RPMI8226 (cell line): Measurements from ENCODE around the gene SNX13.

ENCODE experiments used
- DNase-seq: peaks from one replicate; pipeline ENCODE4 v3.0.0-alpha.2; 2015

Gene SNX13

GRCh38 chr7:17774248-17774647, 166.0 kb downstream of the SNX13 start:
- no peak for DNase-seq

DNA sequence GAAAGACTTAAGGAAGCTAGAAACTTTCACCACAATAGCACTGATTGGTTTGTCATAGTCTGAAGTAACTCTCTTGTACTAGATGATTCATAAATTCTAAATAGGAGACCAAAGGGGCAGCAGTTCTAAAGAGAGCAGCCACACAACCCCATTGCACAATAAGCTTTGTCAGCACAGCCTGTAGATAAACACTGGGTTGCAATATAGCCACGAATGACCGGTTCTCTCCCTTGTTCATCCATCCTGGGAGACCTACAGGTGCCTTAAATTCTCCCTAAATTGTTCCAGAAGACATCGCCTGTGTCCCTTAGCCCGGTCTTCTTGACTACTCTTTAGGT, 167.0 kb downstream of the SNX13 start:
- no peak for DNase-seq

- DNase-seq = peak; percentile 8
Measured at GRCh38 chr7:17772581-17773288, 167.6 kb downstream of the SNX13 start.

- DNase-seq = no peak
Measured at GRCh38 chr7:17771901-17772408, 168.3 kb downstream of the SNX13 start.

GRCh38 chr7:17770710-17771375, 169.5 kb downstream of the SNX13 start:
- no peak for DNase-seq

DNA sequence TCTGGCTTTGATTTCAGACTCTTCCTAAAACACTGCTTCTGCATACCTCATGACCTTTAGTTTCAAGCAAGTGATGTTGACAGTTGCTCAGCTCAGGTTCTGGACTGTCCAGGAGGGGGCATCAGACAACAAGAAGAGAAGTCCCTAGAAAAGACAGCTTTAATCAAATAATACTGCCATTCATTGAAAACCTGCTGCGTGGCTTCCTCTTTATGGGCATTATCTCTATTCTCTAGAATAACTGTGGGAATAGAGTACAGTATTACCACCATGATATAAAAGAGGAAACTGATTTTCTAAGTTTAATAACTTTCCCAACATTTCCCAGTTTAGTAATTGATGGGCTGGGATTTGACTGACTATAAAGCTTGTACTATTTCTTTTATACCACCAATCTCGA, 170.4 kb downstream of the SNX13 start:
- peak; percentile 72 for DNase-seq

DNA sequence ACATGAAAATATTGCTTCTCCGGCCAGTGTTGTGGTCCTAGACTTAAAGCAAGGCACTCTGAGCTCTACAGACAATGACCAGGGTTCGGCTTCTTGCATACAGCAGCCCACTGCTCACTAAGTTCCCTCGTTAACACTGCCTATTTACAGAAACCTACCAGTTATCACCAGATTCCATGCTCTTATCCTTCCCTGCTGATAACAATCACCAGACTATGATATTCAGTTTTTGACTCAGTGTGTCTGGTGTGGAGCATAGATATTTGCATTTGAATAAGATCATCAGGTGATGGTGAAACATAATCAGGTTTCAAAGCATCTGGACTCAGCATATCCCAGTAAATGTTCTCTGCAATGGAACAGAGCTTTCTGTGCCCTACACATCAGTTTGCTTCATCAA, 182.3 kb downstream of the SNX13 start:
- no peak for DNase-seq

DNA sequence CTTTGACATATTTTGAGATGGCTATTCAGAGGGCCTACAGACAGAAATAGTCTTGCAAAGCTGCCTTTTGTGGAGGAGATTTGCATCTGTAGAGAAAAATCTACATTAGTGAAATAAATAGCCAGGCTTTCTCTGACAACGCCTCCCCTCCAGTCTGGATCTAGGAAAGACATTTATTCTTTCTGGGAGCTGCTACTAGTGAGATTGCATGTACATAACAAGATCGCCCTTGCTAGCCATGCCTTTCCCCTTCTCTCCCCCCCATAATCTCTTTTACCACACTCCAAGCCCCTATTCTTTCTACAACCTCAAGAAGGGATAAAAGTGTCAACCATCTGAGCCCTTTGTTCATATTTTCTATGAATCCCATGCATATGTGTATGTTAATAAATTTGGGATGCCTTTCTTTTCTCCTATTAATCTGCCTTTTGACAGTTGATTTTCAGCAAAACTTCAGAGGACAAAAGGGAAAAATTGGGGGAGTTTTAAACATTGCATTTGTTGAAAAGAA, 194.2 kb downstream of the SNX13 start:
- DNase-seq = no peak

GRCh38 chr7:17745610-17746009, 194.7 kb downstream of the SNX13 start:
- no peak for DNase-seq

DNA sequence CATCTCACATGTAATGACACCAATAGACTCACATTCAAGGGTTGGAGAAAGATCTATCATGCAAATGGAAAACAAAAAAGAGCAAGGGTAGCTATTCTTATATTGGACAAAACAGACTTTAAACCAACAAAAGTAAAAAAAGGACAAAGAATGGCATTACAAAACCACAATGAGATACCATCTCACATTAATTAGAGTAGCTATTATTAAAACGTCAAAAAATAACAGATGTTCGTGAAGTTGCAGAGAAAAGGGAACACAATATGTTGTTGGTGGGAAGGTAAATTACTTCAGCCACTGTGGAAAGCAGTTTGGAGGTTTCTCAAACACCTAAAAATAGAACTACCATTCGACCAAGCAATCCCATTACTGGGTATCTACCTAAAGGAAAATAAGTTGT, 197.0 kb downstream of the SNX13 start:
- no peak for DNase-seq

DNA sequence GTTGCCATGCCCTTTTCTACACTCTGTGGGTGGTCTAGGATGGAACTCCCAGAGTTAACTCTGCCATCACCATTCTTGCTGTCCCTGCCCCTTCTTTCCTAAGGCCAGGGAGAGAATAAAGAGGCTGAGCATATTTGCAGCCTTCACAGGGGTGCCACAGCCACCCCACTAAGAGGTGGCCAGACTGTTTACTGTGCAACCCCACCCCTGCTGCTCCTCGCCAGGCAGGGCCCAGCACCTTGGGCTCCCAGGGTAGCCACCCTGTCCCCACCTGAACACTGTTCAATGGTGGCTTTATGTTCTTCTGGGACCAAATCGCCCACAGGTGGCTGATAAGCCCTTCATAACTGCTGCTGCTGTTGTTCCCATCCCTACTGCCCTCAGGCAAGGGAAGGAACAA, 198.9 kb downstream of the SNX13 start:
- no peak for DNase-seq
